Activated B cell treated with CpG ODN at 0.5 μM for 24 hours (primary cell): ENCODE results near the gene OBSCN. TPM values are rescaled to one million over a fixed set of nuclear protein-coding genes. Genes with fewer than 3 reads are reported as not detected.

ENCODE experiments used
- ATAC-seq: fragments of 200-7000 bp; cut with Tn5 transposase; one replicate; pipeline ENCODE4 v1.10.0; 2021; ENCODE audit warnings: low read depth, mild to moderate bottlenecking, moderate library complexity
- CTCF ChIA-PET: fragments of 350-600 bp; sonication (Branson Sonifier 250); formaldehyde crosslinking; loops from one replicate; lab custom pipeline; 2021; ENCODE audit warnings: antibody characterized with exemption; lab: Charles Lee
- POLR2A ChIA-PET: fragments of 350-600 bp; sonication (Branson Sonifier 250); formaldehyde crosslinking; loops from one replicate; lab custom pipeline; 2021; ENCODE audit warnings: antibody characterized with exemption; lab: Charles Lee
- DNase-seq: peaks from one replicate; pipeline ENCODE4 v3.0.0; 2022
- H3K27ac Mint-ChIP-seq: one replicate; pipeline ENCODE4 v1.8.0; 2020; ENCODE audit warnings: mixed read lengths
- H3K27me3 Mint-ChIP-seq: one replicate; pipeline ENCODE4 v1.8.0; 2021; ENCODE audit warnings: mixed read lengths
- H3K36me3 Mint-ChIP-seq: one replicate; pipeline ENCODE4 v1.8.0; 2021; ENCODE audit warnings: low read depth, mixed read lengths
- H3K4me1 Mint-ChIP-seq: one replicate; pipeline ENCODE4 v1.8.0; 2021; ENCODE audit warnings: mixed read lengths
- H3K4me3 Mint-ChIP-seq: one replicate; pipeline ENCODE4 v1.8.0; 2020; ENCODE audit warnings: mild to moderate bottlenecking, mixed read lengths
- H3K9me3 Mint-ChIP-seq: one replicate; pipeline ENCODE4 v1.8.0; 2020; ENCODE audit warnings: mixed read lengths
- CTCF ChIP-seq: fragments of 200-600 bp; IDR thresholded peaks from one replicate; pipeline ENCODE4 v1.8.0; 2022; ENCODE audit warnings: antibody characterized with exemption, mild to moderate bottlenecking
- intact Hi-C: fragments of 100-400 bp; cut with micrococcal nuclease; formaldehyde crosslinking; loops from one replicate; pipeline ENCODE4 v1.15.1; 2024
- total RNA-seq: library from RNA; stranded (reverse); gene quantifications from 2 replicates; pipeline ENCODE4 v1.2.3, GENCODE V29; 2022

Gene OBSCN
- total RNA-seq, 1 donor from 2014 or later, result 19.8 TPM

GRCh38 chr1:228393268-228393701, 185.4 kb downstream of the OBSCN start:
- ATAC-seq, result no peak
- Mint-ChIP-seq H3K4me3 (no peak overlapping the region), H3K4me1 (no peaks in the 10 kb centered on the region), H3K9me3 (no peaks in the 10 kb centered on the region), H3K27me3 (no peaks in the 10 kb centered on the region), H3K36me3 (peaks cover 57% of the 10 kb centered on the region), H3K27ac (no peak overlapping the region)
- POLR2A ChIA-PET, result interaction anchor here (1.5 kb wide), 1 partner anchor 13 kb away, joined by 3 read pairs; the partner anchor contains the start of gene TRIM11
- intact Hi-C loops, result no loop called here
- CTCF ChIA-PET, result no interaction called here
- no peak for DNase-seq
- no peak for TF ChIP-seq CTCF

- intact Hi-C loops, result no loop called here
- Mint-ChIP-seq H3K27me3 (no peaks in the 10 kb centered on the region), H3K4me1 (no peaks in the 10 kb centered on the region), H3K27ac (no peak overlapping the region), H3K36me3 (peaks cover 61% of the 10 kb centered on the region), H3K9me3 (no peaks in the 10 kb centered on the region), H3K4me3 (no peak overlapping the region)
- no peak for DNase-seq
- ChIA-PET CTCF (no interaction called here), POLR2A (interaction anchor here (0.5 to 1.5 kb wide), 2 partner anchors 12 to 13 kb away, joined by 3 to 4 read pairs; partner anchors contain the start of gene TRIM11)
- ATAC-seq, result no peak
- TF ChIP-seq CTCF, result no peak
These were observed 186.1 kb downstream of the OBSCN start for GRCh38 chr1:228393811-228394570.

- peak; percentile 11 for DNase-seq
- Mint-ChIP-seq H3K27me3 (no peaks in the 10 kb centered on the region), H3K36me3 (peaks cover 64% of the 10 kb centered on the region), H3K4me3 (no peak overlapping the region), H3K4me1 (no peaks in the 10 kb centered on the region), H3K27ac (no peak overlapping the region), H3K9me3 (no peaks in the 10 kb centered on the region)
- ChIA-PET POLR2A (interaction anchor here (0.5 kb wide), 1 partner anchor 12 kb away, joined by 4 read pairs; the partner anchor contains the start of gene TRIM11), CTCF (no interaction called here)
- ATAC-seq, result no peak
- TF ChIP-seq CTCF, result no peak
- intact Hi-C loops, result no loop called here
These were observed 186.9 kb downstream of the OBSCN start for GRCh38 chr1:228394571-228395394.

DNA sequence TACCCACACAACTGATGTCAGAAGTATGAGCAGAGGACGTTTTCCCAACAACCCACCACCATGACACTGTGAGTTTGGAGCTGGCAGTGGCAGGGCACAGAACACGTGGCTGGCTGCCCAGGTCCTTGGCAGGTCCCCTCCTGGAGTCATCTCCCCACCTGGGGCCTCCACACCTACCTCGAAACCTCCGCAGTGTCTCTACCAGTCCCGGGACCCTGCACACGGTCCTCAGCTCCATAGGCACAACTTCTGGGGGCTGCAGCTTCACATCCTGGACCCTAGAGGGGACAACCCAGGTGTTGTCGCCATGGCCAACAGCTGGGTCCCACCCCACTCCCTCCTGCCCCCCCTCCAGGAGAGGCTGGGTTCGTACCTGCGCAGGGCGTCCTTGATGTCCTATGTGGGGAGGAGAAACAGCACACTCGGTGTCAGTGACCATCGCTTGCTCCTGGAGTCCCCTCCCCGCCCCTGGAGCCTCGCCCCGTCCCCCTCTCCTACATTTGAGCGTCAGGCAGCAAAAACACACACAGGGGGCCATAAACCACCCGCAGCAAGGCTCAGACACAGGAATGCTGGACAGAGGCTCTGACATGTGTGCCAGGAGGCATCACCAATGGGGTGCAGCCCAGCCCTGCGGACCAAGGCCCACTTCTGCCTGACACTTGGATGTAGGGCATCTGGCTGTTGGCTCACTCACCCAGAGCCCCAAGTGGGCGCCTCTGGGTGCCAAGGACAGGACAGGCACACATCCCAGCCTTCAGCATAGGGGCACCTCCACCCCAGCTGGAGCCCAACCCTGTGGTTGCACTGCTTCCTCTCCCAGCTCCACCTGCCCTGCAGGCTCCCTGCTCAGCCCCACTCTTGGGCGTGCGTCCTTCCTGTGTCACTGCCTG, 189.2 kb downstream of the OBSCN start:
- intact Hi-C loops, result no loop called here
- no peak for TF ChIP-seq CTCF
- Mint-ChIP-seq H3K4me3 (no peak overlapping the region), H3K36me3 (peaks cover 83% of the 10 kb centered on the region), H3K27me3 (no peaks in the 10 kb centered on the region), H3K9me3 (no peaks in the 10 kb centered on the region), H3K4me1 (no peaks in the 10 kb centered on the region), H3K27ac (no peak overlapping the region)
- CTCF ChIA-PET, result no interaction called here
- ATAC-seq, result no peak
- peak; percentile 1 for DNase-seq
- POLR2A ChIA-PET, result no interaction called here
